SK-N-SH (cell line): ENCODE results near the gene GNG14. TPM values are rescaled to one million over a fixed set of nuclear protein-coding genes. Genes with fewer than 3 reads are reported as not detected.

ENCODE experiments used
- CTCF ChIA-PET: fragments of 300-600, 350-600 bp; formaldehyde crosslinking; extraction: SDS; loops from one replicate; lab custom pipeline; 2021; lab: Yijun Ruan, JAX
- POLR2A ChIA-PET: fragments of 350-600 bp; sonication (Branson Sonifier 250); formaldehyde crosslinking; extraction: SDS; loops from one replicate; lab custom pipeline; 2020; ENCODE audit warnings: antibody characterized with exemption, inconsistent platforms; lab: Yijun Ruan, JAX
- DNase-seq: peaks from one replicate; pipeline ENCODE4 v3.0.0; 2012
- H2AFZ ChIP-seq: fragments of 200-600 bp; sonication (generic); 2 replicates; pipeline ENCODE4 v1.8.1; 2016; ENCODE audit warnings: antibody characterized with exemption, mild to moderate bottlenecking, low read depth
- H3F3A ChIP-seq: fragments of 200-600 bp; sonication (generic); replicated peaks from 2 replicates; pipeline ENCODE3; 2016; ENCODE audit warnings: antibody characterized with exemption, mild to moderate bottlenecking; ENCODE audit not compliant: insufficient read depth
- H3K27ac ChIP-seq, 2 experiments: fragments of 200-500 bp in 1 of 2; fragments of 200-600 bp in 1 of 2; sonication (Bioruptor generic) in 1 of 2; sonication (generic), shearing (Covaris generic) in 1 of 2; 2 replicates each; pipeline versions ENCODE4 v1.5.1 to v1.6.1; 2014 to 2016; ENCODE audit warnings: low read depth in 2 of 2, inconsistent platforms in 1 of 2, low read length in 1 of 2, mild to moderate bottlenecking in 1 of 2, mixed read lengths in 1 of 2
- H3K27me3 ChIP-seq: fragments of 200-600 bp; sonication (generic), shearing (Covaris generic); 2 replicates; pipeline ENCODE4 v1.6.1; 2016; ENCODE audit warnings: mixed run types; ENCODE audit not compliant: insufficient read depth
- H3K36me3 ChIP-seq, 2 experiments: fragments of 200-500 bp in 1 of 2; fragments of 200-600 bp in 1 of 2; sonication (Bioruptor generic) in 1 of 2; sonication (generic) in 1 of 2; replicated peaks in 1 of 2; 2 replicates each; pipeline versions ENCODE3 to v1.5.1; 2014 to 2016; ENCODE audit warnings: low read length in 1 of 2, mild to moderate bottlenecking in 1 of 2; ENCODE audit not compliant: insufficient read depth in 2 of 2, control insufficient read depth in 1 of 2
- H3K4me1 ChIP-seq, 2 experiments: fragments of 200-500 bp in 1 of 2; fragments of 200-600 bp in 1 of 2; sonication (Bioruptor generic) in 1 of 2; sonication (generic), shearing (Covaris generic) in 1 of 2; 2 replicates each; pipeline versions ENCODE4 v1.5.1 to v1.6.1; 2014 to 2016; ENCODE audit warnings: low read depth in 1 of 2, low read length in 1 of 2, mixed run types in 1 of 2; ENCODE audit not compliant: insufficient read depth in 2 of 2, control insufficient read depth in 1 of 2
- H3K4me2 ChIP-seq: fragments of 200-600 bp; sonication (generic), shearing (Covaris generic); 2 replicates; pipeline ENCODE4 v1.6.1; 2017; ENCODE audit warnings: mixed run types
- H3K4me3 ChIP-seq, 2 experiments: fragments of 200-500 bp in 1 of 2; fragments of 200-600 bp in 1 of 2; sonication (Bioruptor generic) in 1 of 2; sonication (generic), shearing (Covaris generic) in 1 of 2; 2 replicates each; pipeline versions ENCODE4 v1.5.1 to v1.8.1; 2014 to 2016; ENCODE audit warnings: low read depth in 2 of 2, inconsistent platforms in 1 of 2, low read length in 1 of 2, mild to moderate bottlenecking in 1 of 2, mixed read lengths in 1 of 2, moderate library complexity in 1 of 2
- H3K79me2 ChIP-seq: fragments of 200-600 bp; sonication (generic); 2 replicates; pipeline ENCODE4 v1.8.1; 2017; ENCODE audit warnings: mild to moderate bottlenecking; ENCODE audit not compliant: insufficient read depth
- H3K9ac ChIP-seq: fragments of 200-600 bp; sonication (generic); 2 replicates; pipeline ENCODE4 v1.6.1; 2017; ENCODE audit warnings: mixed run types
- H3K9me2 ChIP-seq: fragments of 200-600 bp; sonication (generic); 2 replicates; pipeline ENCODE4 v1.6.1; 2017; ENCODE audit warnings: mixed run types
- H3K9me3 ChIP-seq: fragments of 200-600 bp; sonication (generic); 2 replicates; pipeline ENCODE4 v1.6.1; 2017; ENCODE audit warnings: mixed run types, mild to moderate bottlenecking, moderate library complexity
- H4K20me1 ChIP-seq: fragments of 200-600 bp; sonication (generic); 2 replicates; pipeline ENCODE4 v1.6.1; 2017; ENCODE audit warnings: mild to moderate bottlenecking, mixed run types; ENCODE audit not compliant: insufficient read depth
- ELF1 ChIP-seq: IDR thresholded peaks from 2 replicates; pipeline ENCODE4 v1.4.0; 2012
- EP300 ChIP-seq, 2 experiments: IDR thresholded peaks; 2 replicates each; pipeline versions ENCODE4 v1.4.0 to v1.6.1; 2012; ENCODE audit warnings: borderline replicate concordance in 1 of 2, low read depth in 1 of 2, low read length in 1 of 2
- EZH2phosphoT487 ChIP-seq: fragments of 200-600 bp; sonication (generic); IDR thresholded peaks from 2 replicates; pipeline ENCODE4 v1.6.1; 2017; ENCODE audit warnings: low read depth, mixed run types, mild to moderate bottlenecking, antibody characterized with exemption, moderate library complexity, borderline replicate concordance
- FOSL2 ChIP-seq: IDR thresholded peaks from 2 replicates; pipeline ENCODE4 v1.4.0; 2012; ENCODE audit warnings: low read depth, mild to moderate bottlenecking, moderate library complexity, borderline replicate concordance
- FOXM1 ChIP-seq: IDR thresholded peaks from 2 replicates; pipeline ENCODE4 v1.4.0; 2012; ENCODE audit warnings: low read depth, mild to moderate bottlenecking
- NFIC ChIP-seq: IDR thresholded peaks from 2 replicates; pipeline ENCODE4 v1.4.0; 2012; ENCODE audit warnings: borderline replicate concordance
- NRF1 ChIP-seq: IDR thresholded peaks from 2 replicates; pipeline ENCODE4 v1.6.1; 2012; ENCODE audit warnings: low read depth, mild to moderate bottlenecking, low read length
- PBX3 ChIP-seq: IDR thresholded peaks from 2 replicates; pipeline ENCODE4; 2012
- POLR2AphosphoS5 ChIP-seq: IDR thresholded peaks from 2 replicates; pipeline ENCODE4 v1.6.1; 2012; ENCODE audit warnings: low read depth, low read length
- REST ChIP-seq: IDR thresholded peaks from 2 replicates; pipeline ENCODE4 v1.6.1; 2012; ENCODE audit warnings: mild to moderate bottlenecking, low read depth, low read length, moderate library complexity
- RFX5 ChIP-seq: IDR thresholded peaks from 2 replicates; pipeline ENCODE4 v1.6.1; 2012; ENCODE audit warnings: mild to moderate bottlenecking, improper control_type of control experiment, low read length
- RXRA ChIP-seq: IDR thresholded peaks from 2 replicates; pipeline ENCODE4 v1.4.0; 2012; ENCODE audit warnings: low read depth, mild to moderate bottlenecking, borderline replicate concordance
- SMC3 ChIP-seq: IDR thresholded peaks from 2 replicates; pipeline ENCODE4 v1.6.1; 2012; ENCODE audit warnings: low read depth, low read length, improper control_type of control experiment
- TAF1 ChIP-seq: IDR thresholded peaks from 2 replicates; pipeline ENCODE4 v1.6.1; 2012; ENCODE audit warnings: low read depth, mild to moderate bottlenecking, low read length, moderate library complexity, borderline replicate concordance
- TCF12 ChIP-seq: IDR thresholded peaks from 2 replicates; pipeline ENCODE4 v1.4.0; 2012
- TEAD4 ChIP-seq: IDR thresholded peaks from 2 replicates; pipeline ENCODE4 v1.4.0; 2012; ENCODE audit warnings: mild to moderate bottlenecking, borderline replicate concordance; ENCODE audit not compliant: insufficient read depth
- USF2 ChIP-seq: fragments of 150-350 bp; IDR thresholded peaks from 2 replicates; pipeline ENCODE4 v1.6.1; 2017; ENCODE audit warnings: antibody characterized with exemption, low read length, low read depth, borderline replicate concordance
- YY1 ChIP-seq: IDR thresholded peaks from 2 replicates; pipeline ENCODE4 v1.4.0; 2012; ENCODE audit warnings: low read depth, mild to moderate bottlenecking
- ZBTB33 ChIP-seq: IDR thresholded peaks from 2 replicates; pipeline ENCODE4 v1.4.0; 2012; ENCODE audit warnings: low read depth, borderline replicate concordance
- WGBS: methylation state at CpG from one replicate; pipeline ENCODE4 v1.1.6; 2017; ENCODE audit warnings: low lambda C conversion rate; 5-methylcytosine and 5-hydroxymethylcytosine counted together
- polyA plus RNA-seq, 3 experiments: library from polyadenylated mRNA; depleted of rRNA; stranded (reverse); fragments of >200 nt; gene quantifications; 2 replicates each; pipeline ENCODE4 v1.2.3, GENCODE V29; 2012

Gene GNG14
- polyA plus RNA-seq, 1 of the 3 experiments (the other 2 are of a cell fraction): not detected

GRCh38 chr19:12711187-12711586 lies 23.4 kb downstream of the GNG14 start:
- peaks cover 15% of the 10 kb centered on the region; the same call in 1 of the 2 replicates for H3K79me2 ChIP-seq

More at GRCh38 chr19:12711187-12711586, 23.4 kb downstream of the GNG14 start:
- Histone ChIP-seq H4K20me1 (no peaks in the 10 kb centered on the region), H3K4me3 (no peak overlapping the region), H3K9me3 (no peaks in the 10 kb centered on the region), H3F3A (peaks cover 12% of the 10 kb centered on the region), H3K27me3 (no peaks in the 10 kb centered on the region), H3K4me1 (no peaks in the 10 kb centered on the region), H2AFZ (no peak overlapping the region), H3K9me2 (no peaks in the 10 kb centered on the region), H3K4me2 (no peak overlapping the region), H3K9ac (no peak overlapping the region), H3K27ac (no peak overlapping the region), H3K36me3 (peaks cover 42 to 43% of the 10 kb centered on the region in 2 experiments)
- WGBS: 98% methylated on average over 14 of the region's 17 CpGs
- POLR2A ChIA-PET: no interaction called here
- CTCF ChIA-PET: interaction anchor here (1.3 to 1.6 kb wide), 5 partner anchors 11 to 46 kb away, joined by 3 to 7 read pairs (median 4); no protein-coding TSS in a partner anchor
- DNase-seq: no peak
- TF ChIP-seq ZBTB33: no peak
- no peak for TF ChIP-seq TAF1
- no peak for TF ChIP-seq EP300 (IDR thresholded peaks at IDR 0.05; ENCODE audit: borderline replicate concordance in 1 of 2, low read depth in 1 of 2, low read length in 1 of 2)
- no peak for TF ChIP-seq RXRA
- TF ChIP-seq NRF1: no peak
- TF ChIP-seq USF2: no peak
- no peak for TF ChIP-seq FOSL2
- no peak for TF ChIP-seq TEAD4
- no peak for TF ChIP-seq FOXM1
- no peak for TF ChIP-seq SMC3
- TF ChIP-seq YY1: no peak
- no peak for TF ChIP-seq TCF12
- TF ChIP-seq REST: no peak
- no peak for TF ChIP-seq ELF1
- TF ChIP-seq PBX3: no peak
- TF ChIP-seq RFX5: no peak
- no peak for TF ChIP-seq NFIC
- no peak for TF ChIP-seq EZH2phosphoT487
- TF ChIP-seq POLR2AphosphoS5: no peak
